A673 (cell line): Measurements from ENCODE around the gene CLN5. TPM values are rescaled to one million over a fixed set of nuclear protein-coding genes. Genes with fewer than 3 reads are reported as not detected.

Experiments used
- BruUV-seq: library from RNA; stranded (reverse); fragments of 400-500 nt; replicated peaks from 2 replicates; lab custom pipeline; 2021; lab: Mats Ljungman, UMichigan
- CTCF ChIA-PET: fragments of 300-600 bp; sonication (Branson Sonifier 250); formaldehyde crosslinking; loops from one replicate; lab custom pipeline; 2022; ENCODE audit warnings: antibody characterized with exemption; lab: Charles Lee
- POLR2A ChIA-PET: fragments of 300-600 bp; sonication (Branson Sonifier 250); formaldehyde crosslinking; loops from one replicate; lab custom pipeline; 2022; ENCODE audit warnings: antibody characterized with exemption; ENCODE audit not compliant: low non-redundant PET; lab: Charles Lee
- DNase-seq: peaks from one replicate; pipeline ENCODE4 v3.0.0-alpha.2; 2015; ENCODE audit warnings: low spot score
- H3K27ac ChIP-seq: fragments of 200-600 bp; sonication (generic); 2 replicates; pipeline ENCODE4 v1.5.1; 2016; ENCODE audit warnings: mixed run types, low read depth, mild to moderate bottlenecking, mixed read lengths, antibody characterized with exemption, low read length; ENCODE audit not compliant: poor library complexity, severe bottlenecking
- H3K27me3 ChIP-seq: fragments of 200-600 bp; sonication (generic); replicated peaks from 2 replicates; pipeline ENCODE4 v1.6.1; 2017; ENCODE audit warnings: mixed run types, low read depth, mild to moderate bottlenecking, mixed read lengths, antibody characterized with exemption, low read length; ENCODE audit not compliant: insufficient read depth, poor library complexity
- H3K36me3 ChIP-seq: fragments of 200-600 bp; sonication (generic); 2 replicates; pipeline ENCODE4 v1.6.1; 2016; ENCODE audit warnings: mixed run types, mild to moderate bottlenecking, mixed read lengths, antibody characterized with exemption, low read length; ENCODE audit not compliant: insufficient read depth, poor library complexity, severe bottlenecking
- H3K4me1 ChIP-seq: fragments of 200-600 bp; sonication (generic); 2 replicates; pipeline ENCODE4 v1.6.1; 2017; ENCODE audit warnings: mixed run types, mild to moderate bottlenecking, mixed read lengths, antibody characterized with exemption, low read length; ENCODE audit not compliant: insufficient read depth, poor library complexity, severe bottlenecking
- H3K4me3 ChIP-seq: fragments of 200-600 bp; sonication (generic); 2 replicates; pipeline ENCODE4 v1.5.1; 2016; ENCODE audit warnings: low read depth, mixed run types, mild to moderate bottlenecking, mixed read lengths, low read length; ENCODE audit not compliant: poor library complexity, severe bottlenecking
- H3K9me3 ChIP-seq: fragments of 200-600 bp; sonication (generic); 2 replicates; pipeline ENCODE4 v1.6.1; 2016; ENCODE audit warnings: mixed run types, low read depth, mild to moderate bottlenecking, mixed read lengths, antibody characterized with exemption, low read length; ENCODE audit not compliant: poor library complexity, severe bottlenecking
- EZH2 ChIP-seq: fragments of 200-600 bp; sonication (generic); IDR thresholded peaks from 2 replicates; pipeline ENCODE4 v1.6.1; 2017; ENCODE audit warnings: borderline replicate concordance, low read depth, mild to moderate bottlenecking, mixed read lengths, antibody characterized with exemption, low read length; ENCODE audit not compliant: poor library complexity, severe bottlenecking
- intact Hi-C: fragments of 100-400 bp; cut with micrococcal nuclease; formaldehyde crosslinking; loops from one replicate; pipeline ENCODE4 v1.10.0; 2022; ENCODE audit not compliant: unreplicated experiment
- total RNA-seq: library from RNA; stranded (reverse); gene quantifications from 2 replicates; pipeline ENCODE4 v1.2.3, GENCODE V29; 2021
- TF ChIP-seq, protein P1 (sequence below): fragments of 300-800, 200-600 bp; sonication (generic); conservative IDR thresholded peaks from 2 replicates; pipeline ENCODE4 v1.5.1; 2017; ENCODE audit warnings: low read depth, mild to moderate bottlenecking, antibody characterized with exemption, low read length, moderate library complexity, mixed read lengths

Gene CLN5
- total RNA-seq, 1 experiment from 2014 or later = 13.7 TPM

GRCh38 chr13:76982061-76982460, 9.8 kb upstream of the CLN5 start:
- TF ChIP-seq EZH2 = no peak
- TF ChIP-seq, protein P1, sequence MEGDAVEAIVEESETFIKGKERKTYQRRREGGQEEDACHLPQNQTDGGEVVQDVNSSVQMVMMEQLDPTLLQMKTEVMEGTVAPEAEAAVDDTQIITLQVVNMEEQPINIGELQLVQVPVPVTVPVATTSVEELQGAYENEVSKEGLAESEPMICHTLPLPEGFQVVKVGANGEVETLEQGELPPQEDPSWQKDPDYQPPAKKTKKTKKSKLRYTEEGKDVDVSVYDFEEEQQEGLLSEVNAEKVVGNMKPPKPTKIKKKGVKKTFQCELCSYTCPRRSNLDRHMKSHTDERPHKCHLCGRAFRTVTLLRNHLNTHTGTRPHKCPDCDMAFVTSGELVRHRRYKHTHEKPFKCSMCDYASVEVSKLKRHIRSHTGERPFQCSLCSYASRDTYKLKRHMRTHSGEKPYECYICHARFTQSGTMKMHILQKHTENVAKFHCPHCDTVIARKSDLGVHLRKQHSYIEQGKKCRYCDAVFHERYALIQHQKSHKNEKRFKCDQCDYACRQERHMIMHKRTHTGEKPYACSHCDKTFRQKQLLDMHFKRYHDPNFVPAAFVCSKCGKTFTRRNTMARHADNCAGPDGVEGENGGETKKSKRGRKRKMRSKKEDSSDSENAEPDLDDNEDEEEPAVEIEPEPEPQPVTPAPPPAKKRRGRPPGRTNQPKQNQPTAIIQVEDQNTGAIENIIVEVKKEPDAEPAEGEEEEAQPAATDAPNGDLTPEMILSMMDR = no peak
- no peaks in the 10 kb centered on the region for H3K4me1 ChIP-seq
- H3K9me3 ChIP-seq = no peaks in the 10 kb centered on the region
- DNase-seq = no peak
- intact Hi-C loops = loop anchor here (5.0 kb wide), 1 partner anchor 80 kb away; no protein-coding TSS in a partner anchor
- ChIA-PET CTCF (no interaction called here), POLR2A (no interaction called here)
- H3K36me3 ChIP-seq = no peaks in the 10 kb centered on the region
- no TSS peak for BruUV-seq
- peaks cover 33% of the 10 kb centered on the region for H3K27me3 ChIP-seq
- no peak overlapping the region for H3K4me3 ChIP-seq
- no peak overlapping the region for H3K27ac ChIP-seq

DNA sequence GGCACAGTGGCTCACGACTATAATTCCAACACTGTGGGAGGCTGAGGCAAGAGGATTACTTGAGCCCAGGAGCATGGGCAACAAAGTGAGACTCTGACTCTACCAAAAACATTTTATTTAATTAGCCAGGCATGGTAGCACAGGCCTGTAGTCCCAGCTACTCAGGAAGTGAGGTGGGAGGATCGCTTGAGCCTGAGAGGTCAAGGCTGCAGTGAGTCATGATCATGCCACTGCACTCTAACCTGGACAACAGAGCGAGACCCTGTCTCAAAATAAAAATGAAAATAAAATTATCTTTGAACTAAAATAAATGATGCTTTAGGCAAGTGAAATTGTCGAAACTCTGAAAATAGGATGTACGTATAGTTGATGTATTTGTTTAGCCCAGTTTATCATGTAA, 8.2 kb upstream of the CLN5 start:
- no peak overlapping the region for H3K4me3 ChIP-seq
- TF ChIP-seq, protein P1 = no peak
- no peak for TF ChIP-seq EZH2
- H3K36me3 ChIP-seq = no peaks in the 10 kb centered on the region
- ChIA-PET CTCF (no interaction called here), POLR2A (no interaction called here)
- H3K9me3 ChIP-seq = no peaks in the 10 kb centered on the region
- no peak overlapping the region for H3K27ac ChIP-seq
- no peak for DNase-seq
- BruUV-seq = no TSS peak
- intact Hi-C loops = loop anchor here (5.0 kb wide), 1 partner anchor 81 kb away; no protein-coding TSS in a partner anchor
- no peaks in the 10 kb centered on the region for H3K4me1 ChIP-seq
- H3K27me3 ChIP-seq = peaks cover 25% of the 10 kb centered on the region

DNA sequence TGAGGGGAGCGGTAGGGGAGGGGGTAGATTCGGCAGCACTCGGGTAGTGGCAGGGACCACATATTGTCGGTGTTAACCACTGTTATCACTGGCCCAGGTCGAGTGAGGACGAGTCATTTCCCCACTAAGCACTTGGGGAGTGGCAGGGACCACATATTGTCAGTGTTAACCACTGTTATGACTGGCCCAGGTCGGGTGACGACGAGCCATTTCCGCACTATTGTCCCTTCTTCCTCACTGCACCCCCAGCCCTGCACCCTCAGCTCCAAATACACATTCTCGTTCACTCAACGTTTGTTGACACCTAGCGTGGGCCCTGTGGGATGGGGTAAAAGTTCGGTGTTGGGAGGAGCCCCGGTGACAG, 467 bp upstream of the CLN5 start:
- ChIA-PET CTCF (no interaction called here), POLR2A (no interaction called here)
- no peaks in the 10 kb centered on the region for H3K36me3 ChIP-seq
- no peaks in the 10 kb centered on the region for H3K27me3 ChIP-seq
- no peak for DNase-seq
- peak overlapping the region; percentile 93 for H3K4me3 ChIP-seq
- intact Hi-C loops = no loop called here
- no peaks in the 10 kb centered on the region for H3K9me3 ChIP-seq
- TF ChIP-seq, protein P1 = no peak
- TF ChIP-seq EZH2 = no peak
- peak overlapping the region; percentile 79 for H3K27ac ChIP-seq
- BruUV-seq = no TSS peak
- peaks cover 10% of the 10 kb centered on the region for H3K4me1 ChIP-seq
